Measurements from ENCODE around the gene WDR17. TPM values are rescaled to one million over a fixed set of nuclear protein-coding genes. Genes with fewer than 3 reads are reported as not detected.

WDR17 gene
- total RNA-seq, 5 donors from 2014 or later (not counting 1 experiment from before 2014, with no cell fraction given), result 0.92 to 2.0 (median 0.98) TPM

DNA sequence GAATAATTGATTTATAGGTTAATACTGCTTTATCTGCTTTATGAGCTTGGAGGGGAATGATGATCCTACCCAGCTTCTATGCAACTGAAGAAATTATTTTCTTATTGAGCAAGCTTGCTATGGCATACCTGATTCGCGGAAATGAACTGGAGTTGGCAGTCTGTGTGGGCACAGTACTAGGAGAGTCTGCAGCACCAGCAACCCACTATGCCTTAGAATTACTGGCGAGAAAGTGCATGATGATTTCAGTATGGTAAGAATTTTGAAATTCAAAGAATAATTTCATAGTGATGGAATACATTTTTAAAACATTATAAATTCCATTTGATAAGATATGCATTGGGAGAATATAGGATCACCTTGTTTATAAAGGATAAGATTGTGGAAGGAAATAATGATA, 97.4 kb downstream of the WDR17 start:
- ChIA-PET CTCF (no interaction called here), POLR2A (no interaction called here)
- H3K27me3 Mint-ChIP-seq, result no peaks in the 10 kb centered on the region
- H3K36me3 Mint-ChIP-seq, result no peaks in the 10 kb centered on the region
- DNase-seq (no peak), ATAC-seq (replicated peaks in 1 of 4) (no peak)
- H3K36me3 ChIP-seq (ENCODE audit: control insufficient read depth in 2 of 2, extremely low read depth in 1 of 2, insufficient read depth in 1 of 2, low read length in 1 of 2), result no peaks in the 10 kb centered on the region
- H3K4me1 Mint-ChIP-seq, result no peaks in the 10 kb centered on the region
- no peaks in the 10 kb centered on the region for H3K9me3 Mint-ChIP-seq
- H3K27ac Mint-ChIP-seq, result no peak overlapping the region
- no peaks in the 10 kb centered on the region for H3K27me3 ChIP-seq (replicated peaks in 1 of 2; ENCODE audit: control insufficient read depth in 2 of 2, extremely low read depth in 1 of 2, insufficient read depth in 2 of 2, low read length in 1 of 2)
- H3K9me3 ChIP-seq, result no peaks in the 10 kb centered on the region
- no CpG with 5 or more reads among the region's 3 CpGs for WGBS (ENCODE audit: insufficient coverage)
- H3K27ac ChIP-seq (ENCODE audit: low read length), result no peak overlapping the region
- H3K4me1 ChIP-seq (ENCODE audit: control insufficient read depth in 1 of 2, extremely low read depth in 1 of 2, insufficient read depth in 2 of 2, low read length in 2 of 2), result no peaks in the 10 kb centered on the region
- H3K4me3 Mint-ChIP-seq, result no peak overlapping the region
- H3K4me3 ChIP-seq (ENCODE audit: control insufficient read depth in 1 of 2, extremely low read depth in 1 of 2, low read length in 1 of 2), result no peak overlapping the region

DNA sequence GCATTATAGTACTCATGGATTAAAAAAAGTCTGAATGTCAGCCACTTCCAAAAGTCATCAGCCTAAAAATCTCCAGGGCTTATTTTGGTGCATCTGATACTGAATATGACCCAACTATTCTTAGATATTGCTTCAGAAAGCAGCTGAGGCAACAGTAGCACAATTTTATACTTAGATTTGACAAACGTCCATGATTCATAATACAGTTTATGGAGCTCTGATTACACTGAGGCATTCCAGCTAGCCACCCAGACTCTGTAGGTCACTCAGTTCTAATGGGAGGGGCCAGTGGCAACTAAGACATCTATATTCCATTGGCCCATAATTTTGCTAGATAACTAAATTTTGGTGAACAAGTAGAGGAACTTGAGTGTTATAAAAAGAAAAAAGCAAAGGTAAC, 119.4 kb downstream of the WDR17 start:
- no peak overlapping the region for H3K27ac Mint-ChIP-seq
- Histone ChIP-seq H3K4me1 (ENCODE audit: control insufficient read depth in 1 of 2, extremely low read depth in 1 of 2, insufficient read depth in 2 of 2, low read length in 2 of 2) (no peaks in the 10 kb centered on the region), H3K27ac (ENCODE audit: low read length) (no peak overlapping the region), H3K36me3 (ENCODE audit: control insufficient read depth in 2 of 2, extremely low read depth in 1 of 2, insufficient read depth in 1 of 2, low read length in 1 of 2) (no peaks in the 10 kb centered on the region), H3K27me3 (replicated peaks in 1 of 2; ENCODE audit: control insufficient read depth in 2 of 2, extremely low read depth in 1 of 2, insufficient read depth in 2 of 2, low read length in 1 of 2) (peaks cover 0 to 10% of the 10 kb centered on the region in 2 experiments), H3K9me3 (no peaks in the 10 kb centered on the region), H3K4me3 (ENCODE audit: control insufficient read depth in 1 of 2, extremely low read depth in 1 of 2, low read length in 1 of 2) (no peak overlapping the region)
- H3K4me1 Mint-ChIP-seq, result no peaks in the 10 kb centered on the region
- no peaks in the 10 kb centered on the region for H3K36me3 Mint-ChIP-seq
- WGBS (ENCODE audit: insufficient coverage), result no CpG with 5 or more reads among the region's 1 CpG
- no peak for ATAC-seq (replicated peaks in 1 of 4)
- POLR2A ChIA-PET, result no interaction called here
- H3K4me3 Mint-ChIP-seq, result no peak overlapping the region
- CTCF ChIA-PET, result no interaction called here
- peaks cover 30 to 46% of the 10 kb centered on the region in 2 donors for H3K27me3 Mint-ChIP-seq
- no peak for DNase-seq
- no peaks in the 10 kb centered on the region for H3K9me3 Mint-ChIP-seq

DNA sequence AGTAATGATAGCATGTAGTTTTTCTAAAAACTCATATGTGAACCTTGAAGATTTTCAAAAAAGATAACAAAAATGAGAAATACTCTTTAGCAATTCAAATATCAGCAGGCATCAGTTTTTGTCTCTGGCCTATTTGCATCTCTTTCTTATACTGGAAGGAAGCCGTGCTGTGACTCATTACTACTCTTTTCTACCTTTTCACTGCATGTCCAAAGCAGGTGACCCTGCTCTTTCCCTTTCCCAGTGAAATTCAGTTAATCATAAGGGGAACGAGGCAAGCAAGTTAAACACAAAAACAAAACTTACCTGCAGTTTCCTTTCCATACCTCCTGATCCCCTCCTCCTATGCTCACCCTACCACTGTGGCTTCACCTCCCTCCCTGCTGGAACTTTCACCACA, 120.4 kb downstream of the WDR17 start:
- H3K4me1 ChIP-seq (ENCODE audit: control insufficient read depth in 1 of 2, extremely low read depth in 1 of 2, insufficient read depth in 2 of 2, low read length in 2 of 2), result no peaks in the 10 kb centered on the region
- no peak for DNase-seq
- H3K27ac Mint-ChIP-seq, result no peak overlapping the region
- CTCF ChIA-PET, result no interaction called here
- H3K36me3 ChIP-seq (ENCODE audit: control insufficient read depth in 2 of 2, extremely low read depth in 1 of 2, insufficient read depth in 1 of 2, low read length in 1 of 2), result no peaks in the 10 kb centered on the region
- peaks cover 30 to 47% of the 10 kb centered on the region in 2 donors for H3K27me3 Mint-ChIP-seq
- H3K36me3 Mint-ChIP-seq, result no peaks in the 10 kb centered on the region
- no peaks in the 10 kb centered on the region for H3K9me3 ChIP-seq
- H3K9me3 Mint-ChIP-seq, result no peaks in the 10 kb centered on the region
- H3K27ac ChIP-seq (ENCODE audit: low read length), result no peak overlapping the region
- WGBS (ENCODE audit: insufficient coverage), result 68% methylated on average over 2 of the region's 2 CpGs
- H3K4me1 Mint-ChIP-seq, result no peaks in the 10 kb centered on the region
- ATAC-seq (replicated peaks in 1 of 4), result no peak
- no peak overlapping the region for H3K4me3 Mint-ChIP-seq
- POLR2A ChIA-PET, result no interaction called here
- H3K27me3 ChIP-seq (replicated peaks in 1 of 2; ENCODE audit: control insufficient read depth in 2 of 2, extremely low read depth in 1 of 2, insufficient read depth in 2 of 2, low read length in 1 of 2), result peaks cover 0 to 11% of the 10 kb centered on the region in 2 experiments
- H3K4me3 ChIP-seq (ENCODE audit: control insufficient read depth in 1 of 2, extremely low read depth in 1 of 2, low read length in 1 of 2), result no peak overlapping the region

DNA sequence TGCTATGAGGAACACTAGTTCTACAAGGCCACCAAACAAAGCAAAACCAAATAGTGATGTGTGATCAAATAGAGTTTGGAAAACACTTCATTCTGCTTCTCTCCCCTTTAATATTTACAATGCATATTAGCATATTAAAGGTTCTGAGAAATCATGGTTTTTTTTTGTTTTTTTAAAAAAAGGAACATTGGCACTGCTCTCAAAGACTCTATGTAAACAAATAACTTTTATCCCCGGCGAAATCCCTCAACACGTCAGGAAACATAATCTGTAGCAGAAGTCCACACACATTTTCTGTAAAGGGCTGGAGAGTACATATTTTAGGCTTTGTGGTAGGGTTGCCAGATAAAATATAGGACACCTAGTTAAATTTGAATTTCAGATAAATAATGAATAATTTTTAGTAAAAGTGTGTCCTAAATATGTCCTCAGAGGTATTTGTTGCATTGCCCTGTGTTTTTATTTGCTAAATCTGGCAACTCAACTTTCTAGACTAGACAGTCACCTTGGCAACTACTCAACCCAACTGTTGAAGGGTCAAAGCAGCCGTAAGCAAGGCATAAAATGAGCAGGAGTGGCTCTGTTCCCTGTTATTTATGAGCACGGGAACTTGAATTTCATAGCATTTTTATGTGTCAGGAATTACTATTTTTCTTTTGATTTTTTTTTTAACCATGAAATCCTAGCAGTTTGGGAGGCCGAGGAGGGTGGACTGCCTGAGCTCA, 121.2 kb downstream of the WDR17 start:
- Histone ChIP-seq H3K4me1 (ENCODE audit: control insufficient read depth in 1 of 2, extremely low read depth in 1 of 2, insufficient read depth in 2 of 2, low read length in 2 of 2) (no peaks in the 10 kb centered on the region), H3K4me3 (ENCODE audit: control insufficient read depth in 1 of 2, extremely low read depth in 1 of 2, low read length in 1 of 2) (no peak overlapping the region), H3K36me3 (ENCODE audit: control insufficient read depth in 2 of 2, extremely low read depth in 1 of 2, insufficient read depth in 1 of 2, low read length in 1 of 2) (no peaks in the 10 kb centered on the region), H3K27me3 (replicated peaks in 1 of 2; ENCODE audit: control insufficient read depth in 2 of 2, extremely low read depth in 1 of 2, insufficient read depth in 2 of 2, low read length in 1 of 2) (peaks cover 0 to 11% of the 10 kb centered on the region in 2 experiments), H3K27ac (ENCODE audit: low read length) (no peak overlapping the region), H3K9me3 (no peaks in the 10 kb centered on the region)
- Mint-ChIP-seq H3K4me3 (no peak overlapping the region), H3K27me3 (peaks cover 37 to 55% of the 10 kb centered on the region in 2 donors), H3K4me1 (no peaks in the 10 kb centered on the region), H3K9me3 (no peaks in the 10 kb centered on the region), H3K36me3 (no peaks in the 10 kb centered on the region), H3K27ac (no peak overlapping the region)
- CTCF ChIA-PET, result no interaction called here
- 100% methylated on average over 1 of the region's 6 CpGs for WGBS (ENCODE audit: insufficient coverage)
- no peak for DNase-seq
- ATAC-seq (replicated peaks in 1 of 4), result no peak
- POLR2A ChIA-PET, result no interaction called here

DNA sequence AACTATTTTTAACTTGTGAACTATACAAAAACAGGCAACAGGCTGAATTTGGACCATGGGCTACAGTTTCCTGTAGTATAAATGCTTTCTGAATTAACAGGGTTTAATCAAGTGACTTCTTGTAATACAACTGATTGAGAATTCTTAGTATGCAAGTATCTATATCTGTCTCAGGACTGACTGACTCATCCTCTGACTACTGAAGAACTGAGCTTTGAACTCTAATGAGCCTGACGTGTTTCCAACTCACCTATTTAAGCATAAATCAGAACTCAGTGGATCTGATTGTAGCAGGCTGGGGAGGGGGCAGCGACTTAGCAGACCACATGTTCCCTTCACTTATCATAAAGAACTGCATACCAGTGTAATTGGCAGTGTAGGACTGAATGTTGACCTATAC, 122.0 kb downstream of the WDR17 start:
- Histone ChIP-seq H3K4me1 (ENCODE audit: control insufficient read depth in 1 of 2, extremely low read depth in 1 of 2, insufficient read depth in 2 of 2, low read length in 2 of 2) (no peaks in the 10 kb centered on the region), H3K4me3 (ENCODE audit: control insufficient read depth in 1 of 2, extremely low read depth in 1 of 2, low read length in 1 of 2) (no peak overlapping the region), H3K27me3 (replicated peaks in 1 of 2; ENCODE audit: control insufficient read depth in 2 of 2, extremely low read depth in 1 of 2, insufficient read depth in 2 of 2, low read length in 1 of 2) (peaks cover 0 to 11% of the 10 kb centered on the region in 2 experiments), H3K9me3 (no peaks in the 10 kb centered on the region), H3K36me3 (ENCODE audit: control insufficient read depth in 2 of 2, extremely low read depth in 1 of 2, insufficient read depth in 1 of 2, low read length in 1 of 2) (no peaks in the 10 kb centered on the region), H3K27ac (ENCODE audit: low read length) (no peak overlapping the region)
- H3K27me3 Mint-ChIP-seq, result peaks cover 40 to 59% of the 10 kb centered on the region in 2 donors
- no CpG with 5 or more reads among the region's 2 CpGs for WGBS (ENCODE audit: insufficient coverage)
- no peaks in the 10 kb centered on the region for H3K36me3 Mint-ChIP-seq
- no peak overlapping the region for H3K27ac Mint-ChIP-seq
- H3K4me1 Mint-ChIP-seq, result no peaks in the 10 kb centered on the region
- H3K9me3 Mint-ChIP-seq, result no peaks in the 10 kb centered on the region
- ATAC-seq (replicated peaks in 1 of 4) (no peak), DNase-seq (no peak)
- CTCF ChIA-PET, result no interaction called here
- POLR2A ChIA-PET, result no interaction called here
- H3K4me3 Mint-ChIP-seq, result no peak overlapping the region

DNA sequence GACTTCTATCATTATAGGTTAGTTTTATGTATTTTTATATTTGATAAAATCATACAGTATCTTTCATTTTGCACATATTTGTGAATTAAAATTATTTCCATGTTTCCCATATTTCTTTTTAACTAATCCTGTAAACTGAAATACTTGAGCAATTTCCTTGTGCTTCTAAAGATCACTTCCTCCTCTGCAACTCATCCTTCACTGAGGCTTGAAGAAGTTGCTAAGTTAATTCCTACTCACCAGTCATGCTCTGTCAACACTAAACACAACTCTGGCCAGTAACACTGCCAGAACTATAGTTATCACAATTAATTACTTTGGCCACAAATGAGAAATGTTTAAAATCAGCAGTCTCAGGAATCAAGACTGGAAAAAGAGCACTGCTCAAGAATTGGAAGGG, 123.0 kb downstream of the WDR17 start:
- Mint-ChIP-seq H3K27ac (no peak overlapping the region), H3K36me3 (no peaks in the 10 kb centered on the region), H3K4me3 (no peak overlapping the region), H3K4me1 (no peaks in the 10 kb centered on the region), H3K9me3 (no peaks in the 10 kb centered on the region), H3K27me3 (peaks cover 37 to 60% of the 10 kb centered on the region in 2 donors)
- Histone ChIP-seq H3K9me3 (no peaks in the 10 kb centered on the region), H3K27me3 (replicated peaks in 1 of 2; ENCODE audit: control insufficient read depth in 2 of 2, extremely low read depth in 1 of 2, insufficient read depth in 2 of 2, low read length in 1 of 2) (peaks cover 0 to 11% of the 10 kb centered on the region in 2 experiments), H3K36me3 (ENCODE audit: control insufficient read depth in 2 of 2, extremely low read depth in 1 of 2, insufficient read depth in 1 of 2, low read length in 1 of 2) (no peaks in the 10 kb centered on the region), H3K4me1 (ENCODE audit: control insufficient read depth in 1 of 2, extremely low read depth in 1 of 2, insufficient read depth in 2 of 2, low read length in 2 of 2) (no peaks in the 10 kb centered on the region), H3K27ac (ENCODE audit: low read length) (no peak overlapping the region), H3K4me3 (ENCODE audit: control insufficient read depth in 1 of 2, extremely low read depth in 1 of 2, low read length in 1 of 2) (no peak overlapping the region)
- ATAC-seq (replicated peaks in 1 of 4) (no peak), DNase-seq (no peak)
- CTCF ChIA-PET, result no interaction called here
- POLR2A ChIA-PET, result no interaction called here

Measured in T-cell (primary cell).